H9 (cell line): ENCODE results near the gene TMEM17. TPM values are rescaled to one million over a fixed set of nuclear protein-coding genes. Genes with fewer than 3 reads are reported as not detected.

Source experiments
- DNase-seq: peaks from one replicate; pipeline ENCODE4 v3.0.0-alpha.2; 2017
- H2AFZ ChIP-seq: one replicate; pipeline ENCODE4 v1.6.1; 2013; ENCODE audit warnings: mild to moderate bottlenecking, low read length, control low read depth, moderate library complexity
- H2AK5ac ChIP-seq: 2 replicates; pipeline ENCODE4 v1.6.1; 2013; ENCODE audit warnings: low read length, control low read depth, mixed read lengths; ENCODE audit not compliant: insufficient read length
- H2BK120ac ChIP-seq: one replicate; pipeline ENCODE4 v1.6.1; 2013; ENCODE audit warnings: low read depth, mild to moderate bottlenecking, low read length, control low read depth, inconsistent platforms; ENCODE audit not compliant: poor library complexity, severe bottlenecking
- H2BK12ac ChIP-seq: 2 replicates; pipeline ENCODE4 v1.6.1; 2013; ENCODE audit warnings: low read length, control low read depth, mixed read lengths, low read depth; ENCODE audit not compliant: insufficient read length
- H2BK15ac ChIP-seq: 2 replicates; pipeline ENCODE4 v1.6.1; 2013; ENCODE audit warnings: low read depth, low read length, control low read depth
- H2BK20ac ChIP-seq: one replicate; pipeline ENCODE4 v1.6.1; 2013; ENCODE audit warnings: low read depth, mild to moderate bottlenecking, low read length, control low read depth, inconsistent platforms; ENCODE audit not compliant: poor library complexity, severe bottlenecking
- H2BK5ac ChIP-seq: 2 replicates; pipeline ENCODE4 v1.6.1; 2013; ENCODE audit warnings: low read length, control low read depth, mixed read lengths; ENCODE audit not compliant: insufficient read length
- H3K14ac ChIP-seq: 2 replicates; pipeline ENCODE4 v1.6.1; 2013; ENCODE audit warnings: low read length, control low read depth; ENCODE audit not compliant: insufficient read depth
- H3K18ac ChIP-seq: 2 replicates; pipeline ENCODE4 v1.6.1; 2013; ENCODE audit warnings: low read depth, mild to moderate bottlenecking, mixed read lengths, low read length, control low read depth; ENCODE audit not compliant: insufficient read length
- H3K23ac ChIP-seq: 2 replicates; pipeline ENCODE4 v1.6.1; 2013; ENCODE audit warnings: low read length, control low read depth, mixed read lengths, low read depth; ENCODE audit not compliant: insufficient read length
- H3K23me2 ChIP-seq: 2 replicates; pipeline ENCODE4 v1.6.1; 2013; ENCODE audit warnings: low read depth, mild to moderate bottlenecking, mixed read lengths, low read length, control low read depth; ENCODE audit not compliant: insufficient read length, poor library complexity, severe bottlenecking
- H3K27ac ChIP-seq: 2 replicates; pipeline ENCODE4 v1.5.1; 2013; ENCODE audit warnings: low read length, control low read depth, mixed read lengths, low read depth; ENCODE audit not compliant: insufficient read length
- H3K27me3 ChIP-seq: 2 replicates; pipeline ENCODE4 v1.6.1; 2013; ENCODE audit warnings: low read length, control low read depth, inconsistent platforms; ENCODE audit not compliant: insufficient read depth
- H3K4ac ChIP-seq: 2 replicates; pipeline ENCODE4 v1.6.1; 2013; ENCODE audit warnings: low read depth, mild to moderate bottlenecking, control low read depth, inconsistent platforms, low read length, moderate library complexity
- H3K4me1 ChIP-seq: 2 replicates; pipeline ENCODE4 v1.6.1; 2013; ENCODE audit warnings: low read length, control low read depth, inconsistent platforms; ENCODE audit not compliant: insufficient read depth
- H3K4me2 ChIP-seq: 2 replicates; pipeline ENCODE4 v1.6.1; 2013; ENCODE audit warnings: low read length, control low read depth, mixed read lengths; ENCODE audit not compliant: insufficient read length, insufficient read depth
- H3K56ac ChIP-seq: 2 replicates; pipeline ENCODE4 v1.6.1; 2013; ENCODE audit warnings: low read depth, mild to moderate bottlenecking, mixed read lengths, low read length, control low read depth; ENCODE audit not compliant: insufficient read length
- H3K79me1 ChIP-seq: 2 replicates; pipeline ENCODE4 v1.6.1; 2013; ENCODE audit warnings: low read depth, mild to moderate bottlenecking, moderate library complexity, low read length, control low read depth, inconsistent platforms; ENCODE audit not compliant: insufficient read depth, poor library complexity, severe bottlenecking
- H3K79me2 ChIP-seq: 2 replicates; pipeline ENCODE4 v1.6.1; 2013; ENCODE audit warnings: low read length, control low read depth, inconsistent platforms; ENCODE audit not compliant: insufficient read depth
- H3K9ac ChIP-seq: 2 replicates; pipeline ENCODE4 v1.6.1; 2013; ENCODE audit warnings: low read length, control low read depth, mixed read lengths; ENCODE audit not compliant: insufficient read length; ENCODE audit errors: extremely low read depth
- H3K9me3 ChIP-seq: one replicate; pipeline ENCODE4 v1.6.1; 2013; ENCODE audit warnings: low read depth, low read length, inconsistent platforms; ENCODE audit not compliant: control insufficient read depth
- H3T11ph ChIP-seq: one replicate; pipeline ENCODE4 v1.6.1; 2013; ENCODE audit warnings: mild to moderate bottlenecking, low read length, control low read depth, inconsistent platforms
- H4K20me1 ChIP-seq: one replicate; pipeline ENCODE4 v1.6.1; 2013; ENCODE audit not compliant: control insufficient read depth, insufficient read length, insufficient read depth
- H4K5ac ChIP-seq: 2 replicates; pipeline ENCODE4 v1.6.1; 2013; ENCODE audit warnings: low read depth, mild to moderate bottlenecking, mixed read lengths, low read length, control low read depth; ENCODE audit not compliant: insufficient read length
- H4K8ac ChIP-seq: replicated peaks from 2 replicates; pipeline ENCODE4 v1.6.1; 2013; ENCODE audit warnings: low read length, control low read depth, mixed read lengths, low read depth; ENCODE audit not compliant: insufficient read length
- H4K91ac ChIP-seq: 2 replicates; pipeline ENCODE4 v1.6.1; 2013; ENCODE audit warnings: low read depth, mild to moderate bottlenecking, moderate library complexity, mixed read lengths, low read length, control low read depth; ENCODE audit not compliant: insufficient read length
- H3K27ac Mint-ChIP-seq, 3 experiments: 2 replicates in 2 of 3; 3 replicates in 1 of 3; pipeline ENCODE4 v1.8.0; 2020 to 2021; ENCODE audit warnings: mixed read lengths in 3 of 3, mild to moderate bottlenecking in 1 of 3, moderate library complexity in 1 of 3
- H3K27me3 Mint-ChIP-seq: 2 replicates; pipeline ENCODE4 v1.8.0; 2021; ENCODE audit warnings: low read depth, mild to moderate bottlenecking, moderate library complexity, mixed read lengths
- H3K36me3 Mint-ChIP-seq, 3 experiments: 2 replicates in 2 of 3; 3 replicates in 1 of 3; pipeline ENCODE4 v1.8.0; 2020 to 2021; ENCODE audit warnings: low read depth in 3 of 3, mixed read lengths in 3 of 3; ENCODE audit not compliant: insufficient read depth in 1 of 3
- H3K4me1 Mint-ChIP-seq, 2 experiments: 2 replicates each; pipeline ENCODE4 v1.8.0; 2020; ENCODE audit warnings: mixed read lengths in 2 of 2
- H3K4me3 Mint-ChIP-seq, 2 experiments: 2 replicates in 1 of 2; 3 replicates in 1 of 2; pipeline ENCODE4 v1.8.0; 2020 to 2021; ENCODE audit warnings: mild to moderate bottlenecking in 2 of 2, mixed read lengths in 2 of 2, moderate library complexity in 1 of 2
- H3K9me3 Mint-ChIP-seq, 2 experiments: 2 replicates in 1 of 2; 3 replicates in 1 of 2; pipeline ENCODE4 v1.8.0; 2020; ENCODE audit warnings: mild to moderate bottlenecking in 2 of 2, mixed read lengths in 2 of 2, moderate library complexity in 1 of 2
- CTCF ChIP-seq: fragments of 200-600 bp; sonication (generic); conservative IDR thresholded peaks from 3 replicates; pipeline ENCODE4 v1.8.0; 2021; ENCODE audit warnings: antibody characterized with exemption, mild to moderate bottlenecking
- WGBS: extraction: QIAGEN DNeasy Blood & Tissue Kit; methylation state at CpG from one replicate; pipeline ENCODE4 v1.1.7; 2013; ENCODE audit warnings: missing lambda C conversion rate, low lambda C conversion rate, mixed read lengths; ENCODE audit not compliant: insufficient read length; ENCODE audit errors: extremely low coverage; 5-methylcytosine and 5-hydroxymethylcytosine counted together
- total RNA-seq: library from RNA; stranded (reverse); gene quantifications from 2 replicates; pipeline ENCODE4 v1.2.1, GENCODE V29; 2021

Gene TMEM17
- total RNA-seq, 1 experiment from 2014 or later: 1.3 TPM

- H3K4me1 Mint-ChIP-seq: peaks cover 7 to 13% of the 10 kb centered on the region in 2 experiments
- Histone ChIP-seq H2BK5ac (no peak overlapping the region), H3K27me3 (no peaks in the 10 kb centered on the region), H3K9ac (no peak overlapping the region), H4K20me1 (no peaks in the 10 kb centered on the region), H2BK120ac (no peak overlapping the region), H3K14ac (no peak overlapping the region), H4K91ac (no peak overlapping the region), H3T11ph (no peak overlapping the region), H3K4me1 (no peaks in the 10 kb centered on the region; the same call in 1 of the 2 replicates), H3K18ac (no peak overlapping the region), H4K8ac (no peak overlapping the region), H2BK15ac (no peak overlapping the region), H3K4me2 (no peak overlapping the region), H2AK5ac (no peak overlapping the region), H3K23ac (no peak overlapping the region), H2BK20ac (no peak overlapping the region), H3K27ac (no peak overlapping the region), H4K5ac (no peak overlapping the region), H3K79me1 (no peaks in the 10 kb centered on the region), H3K23me2 (no peaks in the 10 kb centered on the region), H2AFZ (no peak overlapping the region), H3K56ac (no peak overlapping the region), H2BK12ac (no peak overlapping the region), H3K79me2 (no peaks in the 10 kb centered on the region), H3K4ac (no peak overlapping the region), H3K9me3 (no peaks in the 10 kb centered on the region)
- no peak overlapping the region for H3K4me3 Mint-ChIP-seq
- no peaks in the 10 kb centered on the region for H3K36me3 Mint-ChIP-seq
- H3K27ac Mint-ChIP-seq: no peak overlapping the region
- H3K9me3 Mint-ChIP-seq: no peaks in the 10 kb centered on the region
- TF ChIP-seq CTCF: no peak
- DNase-seq: no peak
- no CpG with 5 or more reads among the region's 2 CpGs for WGBS
- no peaks in the 10 kb centered on the region for H3K27me3 Mint-ChIP-seq
Measured at GRCh38 chr2:62495761-62496160, 10.2 kb downstream of the TMEM17 start.
